ENCODE data around the gene DLG5.

The DLG5 gene

GRCh38 chr10:77943121-77943901, 16.8 kb upstream of the DLG5 start:
- no peak for DNase-seq

- no peak for DNase-seq
Measured at GRCh38 chr10:77941790-77942189, 15.2 kb upstream of the DLG5 start.

- DNase-seq = no peak
Measured at GRCh38 chr10:77940627-77941026, 14.1 kb upstream of the DLG5 start.

- no peak for DNase-seq
Measured at GRCh38 chr10:77940225-77940624, 13.7 kb upstream of the DLG5 start.

GRCh38 chr10:77939561-77940001, 13.0 kb upstream of the DLG5 start:
- DNase-seq = no peak

GRCh38 chr10:77936697-77937567, 10.4 kb upstream of the DLG5 start:
- DNase-seq = no peak

GRCh38 chr10:77932016-77932715, 5.6 kb upstream of the DLG5 start:
- no peak for DNase-seq

GRCh38 chr10:77927402-77928246, 1.1 kb upstream of the DLG5 start:
- peak in 1 of 2 donors; percentile 26 for DNase-seq

- DNase-seq = peak in 1 of 2 donors; percentile 43
Measured at GRCh38 chr10:77925795-77926565, 575 bp downstream of the DLG5 start.

- DNase-seq = peak; percentile 20 to 37
Measured at GRCh38 chr10:77925410-77925794, 1.2 kb downstream of the DLG5 start.

GRCh38 chr10:77922566-77923179, 3.9 kb downstream of the DLG5 start:
- DNase-seq = no peak

- no peak for DNase-seq
Measured at GRCh38 chr10:77922055-77922454, 4.5 kb downstream of the DLG5 start.

GRCh38 chr10:77921395-77921794, 5.2 kb downstream of the DLG5 start:
- no peak for DNase-seq

GRCh38 chr10:77920495-77920894, 6.1 kb downstream of the DLG5 start:
- DNase-seq = no peak

- no peak for DNase-seq
Measured at GRCh38 chr10:77919713-77920108, 6.8 kb downstream of the DLG5 start.

- no peak for DNase-seq
Measured at GRCh38 chr10:77915319-77916105, 11.0 kb downstream of the DLG5 start.

- no peak for DNase-seq
Measured at GRCh38 chr10:77913090-77913489, 13.5 kb downstream of the DLG5 start.

- DNase-seq = no peak
Measured at GRCh38 chr10:77912576-77912975, 14.0 kb downstream of the DLG5 start.

- DNase-seq = no peak
Measured at GRCh38 chr10:77911535-77912123, 14.9 kb downstream of the DLG5 start.
